Naive thymus-derived CD4-positive, alpha-beta T cell (primary cell): ENCODE data around the gene TGM2. TPM values are rescaled to one million over a fixed set of nuclear protein-coding genes. Genes with fewer than 3 reads are reported as not detected.

Experiments used
- ATAC-seq: fragments of 150-1000 bp; cut with Tn5 transposase; 2 replicates; pipeline ENCODE4 v1.10.0; 2021; ENCODE audit warnings: mild to moderate bottlenecking, moderate library complexity
- CTCF ChIA-PET: fragments of 350-600 bp; sonication (Branson Sonifier 250); formaldehyde crosslinking; loops from one replicate; lab custom pipeline; 2021; ENCODE audit warnings: antibody characterized with exemption; lab: Charles Lee
- POLR2A ChIA-PET: fragments of 350-600 bp; sonication (Branson Sonifier 250); formaldehyde crosslinking; loops from one replicate; lab custom pipeline; 2021; ENCODE audit warnings: antibody characterized with exemption, inconsistent platforms; lab: Charles Lee
- DNase-seq, 9 donors: peaks; one replicate each; pipeline versions ENCODE4 v3.0.0 to v3.0.0-alpha.2; 2020 to 2022; ENCODE audit warnings: mixed read lengths in 1 of 9
- H3K27ac ChIP-seq: one replicate; pipeline ENCODE4 v1.7.0; 2013; ENCODE audit warnings: mild to moderate bottlenecking, low read depth, low read length, moderate library complexity
- H3K27me3 ChIP-seq, 2 donors: one replicate each; pipeline ENCODE4 v1.7.0; 2013; ENCODE audit warnings: low read length in 2 of 2, mild to moderate bottlenecking in 2 of 2, moderate library complexity in 2 of 2; ENCODE audit not compliant: control insufficient read depth in 2 of 2, insufficient read depth in 2 of 2
- H3K36me3 ChIP-seq, 3 experiments: 1 replicate in 2 of 3; 2 replicates in 1 of 3; pipeline ENCODE4 v1.7.0; 2013; ENCODE audit warnings: low read length in 3 of 3, mild to moderate bottlenecking in 3 of 3, moderate library complexity in 1 of 3; ENCODE audit not compliant: insufficient read depth in 3 of 3, control insufficient read depth in 2 of 3
- H3K4me1 ChIP-seq, 2 donors: one replicate each; pipeline ENCODE4 v1.7.0; 2013; ENCODE audit warnings: low read length in 2 of 2, mild to moderate bottlenecking in 2 of 2, moderate library complexity in 1 of 2; ENCODE audit not compliant: control insufficient read depth in 2 of 2, insufficient read depth in 2 of 2
- H3K4me3 ChIP-seq: 2 replicates; pipeline ENCODE4 v1.7.0; 2013; ENCODE audit warnings: mild to moderate bottlenecking, low read length
- H3K9me3 ChIP-seq, 3 experiments: 1 replicate in 2 of 3; 2 replicates in 1 of 3; pipeline ENCODE4 v1.7.0; 2013; ENCODE audit warnings: low read length in 3 of 3; ENCODE audit not compliant: control insufficient read depth in 2 of 3
- H3K27ac Mint-ChIP-seq, 9 donors: one replicate each; pipeline ENCODE4 v1.8.0; 2020 to 2022; ENCODE audit warnings: mixed read lengths in 9 of 9, mild to moderate bottlenecking in 8 of 9, moderate library complexity in 5 of 9, inconsistent platforms in 2 of 9
- H3K27me3 Mint-ChIP-seq, 5 donors: one replicate each; pipeline ENCODE4 v1.8.0; 2021 to 2022; ENCODE audit warnings: mixed read lengths in 5 of 5, mild to moderate bottlenecking in 1 of 5
- H3K36me3 Mint-ChIP-seq, 5 donors: one replicate each; pipeline ENCODE4 v1.8.0; 2020 to 2022; ENCODE audit warnings: mixed read lengths in 5 of 5, mild to moderate bottlenecking in 3 of 5, inconsistent platforms in 1 of 5
- H3K4me1 Mint-ChIP-seq, 7 donors: one replicate each; pipeline ENCODE4 v1.8.0; 2020 to 2022; ENCODE audit warnings: mixed read lengths in 7 of 7, mild to moderate bottlenecking in 3 of 7, inconsistent platforms in 1 of 7
- H3K4me3 Mint-ChIP-seq, 10 donors: one replicate each; pipeline ENCODE4 v1.8.0; 2020 to 2022; ENCODE audit warnings: mild to moderate bottlenecking in 10 of 10, mixed read lengths in 10 of 10, moderate library complexity in 6 of 10, inconsistent platforms in 2 of 10
- H3K9me3 Mint-ChIP-seq, 11 donors: one replicate each; pipeline ENCODE4 v1.8.0; 2020 to 2022; ENCODE audit warnings: mixed read lengths in 11 of 11, mild to moderate bottlenecking in 4 of 11, inconsistent platforms in 1 of 11, moderate library complexity in 1 of 11
- intact Hi-C, 2 donors: fragments of 100-400 bp; cut with micrococcal nuclease; formaldehyde crosslinking; loops; one replicate each; pipeline ENCODE4 v1.15.1; 2023
- polyA plus RNA-seq, 2 donors: library from polyadenylated mRNA; unstranded; fragments of 300-500 nt; fragmentation: Illumina TruSeq; gene quantifications; one replicate each; pipeline ENCODE4 v1.2.3, GENCODE V29; 2021
- total RNA-seq, 6 experiments: library from RNA in 5 of 6; stranded (reverse) in 5 of 6; gene quantifications; 1 replicate in 5 of 6; 2 replicates in 1 of 6; pipeline ENCODE4 v1.2.3 and lab custom pipeline; 2021 to 2026

TGM2 gene
- total and polyA plus RNA-seq, 7 experiments from 2014 or later, result 0.11 to 0.94 (median 0.19) TPM; not detected in 2

DNA sequence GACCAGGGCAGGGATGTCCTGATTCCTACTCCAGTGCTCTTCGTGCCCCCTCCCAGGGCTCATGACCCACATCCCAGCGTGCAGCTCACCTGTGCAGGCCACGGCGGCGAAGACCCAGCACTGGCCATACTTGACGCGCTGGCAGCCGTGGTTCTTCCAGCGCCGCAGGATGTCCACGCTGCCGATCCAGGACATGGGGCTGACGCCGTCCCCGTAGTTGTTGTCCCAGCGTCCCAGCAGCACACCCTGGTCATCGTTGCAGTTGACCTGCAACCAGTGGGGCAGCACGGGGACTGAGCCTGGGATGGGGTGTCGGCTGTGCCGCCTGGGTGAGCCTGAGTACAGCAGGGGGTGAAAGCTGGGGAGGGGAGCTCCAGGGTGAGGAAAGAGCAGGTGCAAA lies 18.4 kb downstream of the TGM2 start:
- intact Hi-C loops, result no loop called here
- ChIA-PET POLR2A (no interaction called here), CTCF (no interaction called here)
- Histone ChIP-seq H3K36me3 (no peaks in the 10 kb centered on the region), H3K9me3 (no peaks in the 10 kb centered on the region), H3K27ac (no peak overlapping the region), H3K4me3 (no peak overlapping the region), H3K27me3 (no peaks in the 10 kb centered on the region), H3K4me1 (no peaks in the 10 kb centered on the region)
- Mint-ChIP-seq H3K9me3 (peaks cover 0 to 3% (median 0%) of the 10 kb centered on the region in 11 donors), H3K36me3 (no peaks in the 10 kb centered on the region), H3K4me3 (no peak overlapping the region), H3K27me3 (peaks cover 0 to 16% (median 7%) of the 10 kb centered on the region in 5 donors), H3K4me1 (peaks cover 0 to 4% (median 3%) of the 10 kb centered on the region in 7 donors), H3K27ac (no peak overlapping the region)
- no peak for ATAC-seq
- no peak for DNase-seq

- POLR2A ChIA-PET, result no interaction called here
- H3K27me3 Mint-ChIP-seq, result peaks cover 0 to 16% (median 7%) of the 10 kb centered on the region in 5 donors
- Histone ChIP-seq H3K36me3 (no peaks in the 10 kb centered on the region), H3K4me1 (no peaks in the 10 kb centered on the region), H3K27ac (no peak overlapping the region), H3K27me3 (no peaks in the 10 kb centered on the region), H3K4me3 (no peak overlapping the region), H3K9me3 (no peaks in the 10 kb centered on the region)
- ATAC-seq (no peak), DNase-seq (no peak)
- no peaks in the 10 kb centered on the region for H3K36me3 Mint-ChIP-seq
- CTCF ChIA-PET, result interaction anchor here (0.6 kb wide), 1 partner anchor 83 kb away, joined by 5 read pairs; no protein-coding TSS in a partner anchor
- H3K27ac Mint-ChIP-seq, result no peak overlapping the region
- H3K4me1 Mint-ChIP-seq, result peaks cover 0 to 3% (median 0%) of the 10 kb centered on the region in 7 donors
- intact Hi-C loops, result no loop called here
- H3K9me3 Mint-ChIP-seq, result peaks cover 0 to 3% (median 0%) of the 10 kb centered on the region in 11 donors
- H3K4me3 Mint-ChIP-seq, result no peak overlapping the region
Measured at GRCh38 chr20:38146156-38146555, 18.9 kb downstream of the TGM2 start.

DNA sequence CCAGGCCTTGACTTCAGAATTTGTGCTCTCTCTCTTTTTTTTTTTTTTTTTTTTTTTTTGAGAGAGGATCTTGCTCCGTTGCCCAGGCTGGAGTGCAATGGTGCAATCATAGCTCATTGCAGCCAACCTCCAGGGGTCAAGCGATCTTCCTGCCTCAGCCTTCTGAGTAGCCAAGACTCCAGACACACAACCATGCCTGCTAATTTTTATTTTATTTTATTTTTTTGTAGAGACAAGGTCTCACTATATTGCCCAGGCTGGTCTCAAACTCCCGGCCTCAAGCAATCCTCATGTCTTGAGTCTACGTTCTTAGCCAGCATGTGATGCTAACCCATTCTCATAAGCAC lies 19.4 kb downstream of the TGM2 start:
- no peak overlapping the region for H3K4me3 Mint-ChIP-seq
- Histone ChIP-seq H3K4me1 (no peaks in the 10 kb centered on the region), H3K9me3 (no peaks in the 10 kb centered on the region), H3K27me3 (no peaks in the 10 kb centered on the region), H3K27ac (no peak overlapping the region), H3K36me3 (no peaks in the 10 kb centered on the region), H3K4me3 (no peak overlapping the region)
- CTCF ChIA-PET, result interaction anchor here (0.6 kb wide), 1 partner anchor 83 kb away, joined by 5 read pairs; no protein-coding TSS in a partner anchor
- H3K27ac Mint-ChIP-seq, result no peak overlapping the region
- intact Hi-C loops, result no loop called here
- peaks cover 0 to 3% (median 0%) of the 10 kb centered on the region in 11 donors for H3K9me3 Mint-ChIP-seq
- ATAC-seq, result no peak
- peaks cover 0 to 14% (median 7%) of the 10 kb centered on the region in 5 donors for H3K27me3 Mint-ChIP-seq
- POLR2A ChIA-PET, result no interaction called here
- H3K36me3 Mint-ChIP-seq, result no peaks in the 10 kb centered on the region
- DNase-seq, result no peak
- peaks cover 0 to 3% (median 0%) of the 10 kb centered on the region in 7 donors for H3K4me1 Mint-ChIP-seq

GRCh38 chr20:38144974-38145728 lies 19.9 kb downstream of the TGM2 start:
- Histone ChIP-seq H3K36me3 (no peaks in the 10 kb centered on the region), H3K9me3 (no peaks in the 10 kb centered on the region), H3K27ac (no peak overlapping the region), H3K4me1 (no peaks in the 10 kb centered on the region), H3K27me3 (no peaks in the 10 kb centered on the region), H3K4me3 (no peak overlapping the region)
- Mint-ChIP-seq H3K9me3 (peaks cover 0 to 3% (median 0%) of the 10 kb centered on the region in 11 donors), H3K27ac (no peak overlapping the region), H3K4me1 (peaks cover 0 to 3% (median 0%) of the 10 kb centered on the region in 7 donors), H3K36me3 (no peaks in the 10 kb centered on the region), H3K4me3 (no peak overlapping the region), H3K27me3 (peaks cover 0 to 12% (median 7%) of the 10 kb centered on the region in 5 donors)
- POLR2A ChIA-PET, result no interaction called here
- intact Hi-C loops, result no loop called here
- ATAC-seq (no peak), DNase-seq (no peak)
- CTCF ChIA-PET, result interaction anchor here (0.6 kb wide), 1 partner anchor 82 kb away, joined by 5 read pairs; no protein-coding TSS in a partner anchor

DNA sequence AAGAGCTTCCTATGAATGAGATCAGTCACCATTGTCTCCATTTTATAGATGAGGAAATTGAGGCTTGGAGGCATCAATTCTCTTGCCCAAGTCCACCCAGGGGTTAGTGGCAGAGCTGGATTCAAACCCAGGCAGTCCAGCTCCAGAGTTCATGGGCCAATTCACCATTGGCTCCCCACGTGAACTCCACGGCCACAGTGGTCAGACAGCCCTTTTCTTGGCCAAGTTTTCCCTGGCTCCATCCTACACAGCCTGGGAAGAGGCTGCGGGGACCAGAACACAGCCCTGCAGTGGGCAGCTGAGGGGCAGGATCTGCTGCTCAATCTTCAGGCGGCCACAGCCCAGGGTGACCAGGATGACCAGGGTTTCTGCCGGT lies 20.5 kb downstream of the TGM2 start:
- POLR2A ChIA-PET, result no interaction called here
- H3K4me1 ChIP-seq, result no peaks in the 10 kb centered on the region
- H3K9me3 ChIP-seq, result no peaks in the 10 kb centered on the region
- Mint-ChIP-seq H3K4me1 (peaks cover 0 to 3% (median 0%) of the 10 kb centered on the region in 7 donors), H3K36me3 (no peaks in the 10 kb centered on the region), H3K9me3 (peaks cover 0 to 3% (median 0%) of the 10 kb centered on the region in 11 donors), H3K27me3 (peaks cover 0 to 12% (median 7%) of the 10 kb centered on the region in 5 donors), H3K4me3 (no peak overlapping the region), H3K27ac (no peak overlapping the region)
- CTCF ChIA-PET, result no interaction called here
- no peaks in the 10 kb centered on the region for H3K27me3 ChIP-seq
- no peaks in the 10 kb centered on the region for H3K36me3 ChIP-seq
- no peak overlapping the region for H3K4me3 ChIP-seq
- no peak overlapping the region for H3K27ac ChIP-seq
- ATAC-seq, result no peak
- intact Hi-C loops, result no loop called here
- DNase-seq, result no peak

DNA sequence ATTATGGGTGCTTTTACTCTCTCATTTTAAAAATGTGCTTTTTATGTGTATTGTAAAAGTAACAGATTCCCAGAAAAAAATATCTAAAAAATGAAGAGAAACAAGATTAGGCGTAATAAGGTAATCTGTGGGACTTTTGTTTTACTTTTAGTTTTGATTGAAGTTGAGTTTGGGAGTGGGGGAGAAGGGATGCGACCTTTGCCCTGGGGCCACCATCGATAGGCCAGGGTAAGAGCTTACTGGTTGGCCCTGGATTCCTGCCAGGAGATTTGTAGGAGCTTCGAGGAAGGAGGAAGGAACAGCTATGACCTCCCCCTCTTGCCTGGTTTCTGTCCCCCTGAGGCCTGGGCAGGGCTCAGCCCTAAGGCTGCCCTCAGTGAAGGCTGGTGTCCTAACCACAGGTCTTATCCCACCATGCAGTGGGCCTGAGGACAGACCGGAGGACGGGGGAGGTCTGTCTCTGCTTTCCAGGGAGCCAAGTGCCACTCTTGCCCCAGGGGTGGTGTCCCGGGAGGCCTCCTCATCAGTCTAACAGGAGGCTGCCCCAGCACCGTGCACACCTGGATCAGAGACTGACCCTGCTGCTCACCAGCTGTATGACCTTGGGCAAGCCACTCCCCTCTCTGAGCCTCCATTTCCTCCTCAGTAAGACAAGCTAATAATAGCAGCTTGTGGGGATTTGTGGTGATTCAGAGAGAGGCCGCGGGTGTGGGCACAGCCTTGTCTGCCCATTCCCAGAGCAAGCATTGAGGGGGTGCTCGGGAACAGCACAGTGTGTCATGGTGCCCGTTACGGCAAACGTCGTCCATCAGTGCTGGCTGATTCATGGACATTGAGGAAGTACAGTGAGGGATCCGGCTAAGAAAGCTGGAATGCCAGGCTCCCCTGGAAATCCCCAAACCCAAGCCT lies 21.2 kb downstream of the TGM2 start:
- Mint-ChIP-seq H3K4me3 (no peak overlapping the region), H3K9me3 (peaks cover 0 to 3% (median 0%) of the 10 kb centered on the region in 11 donors), H3K4me1 (peaks cover 0 to 3% (median 0%) of the 10 kb centered on the region in 7 donors), H3K36me3 (no peaks in the 10 kb centered on the region), H3K27me3 (peaks cover 0 to 8% (median 4%) of the 10 kb centered on the region in 5 donors), H3K27ac (no peak overlapping the region)
- H3K36me3 ChIP-seq, result no peaks in the 10 kb centered on the region
- H3K27me3 ChIP-seq, result no peaks in the 10 kb centered on the region
- POLR2A ChIA-PET, result no interaction called here
- H3K9me3 ChIP-seq, result no peaks in the 10 kb centered on the region
- intact Hi-C loops, result no loop called here
- CTCF ChIA-PET, result no interaction called here
- DNase-seq (no peak), ATAC-seq (peak; percentile 84)
- H3K27ac ChIP-seq, result no peak overlapping the region
- H3K4me3 ChIP-seq, result no peak overlapping the region
- no peaks in the 10 kb centered on the region for H3K4me1 ChIP-seq
